ENCODE results near the gene TKT. TPM values are rescaled to one million over a fixed set of nuclear protein-coding genes. Genes with fewer than 3 reads are reported as not detected.

Gene TKT
- total and polyA plus RNA-seq, 2 of the 13 experiments (the other 11 are each of a cell fraction or from before 2014, with no cell fraction given): 150 to 238 TPM

DNA sequence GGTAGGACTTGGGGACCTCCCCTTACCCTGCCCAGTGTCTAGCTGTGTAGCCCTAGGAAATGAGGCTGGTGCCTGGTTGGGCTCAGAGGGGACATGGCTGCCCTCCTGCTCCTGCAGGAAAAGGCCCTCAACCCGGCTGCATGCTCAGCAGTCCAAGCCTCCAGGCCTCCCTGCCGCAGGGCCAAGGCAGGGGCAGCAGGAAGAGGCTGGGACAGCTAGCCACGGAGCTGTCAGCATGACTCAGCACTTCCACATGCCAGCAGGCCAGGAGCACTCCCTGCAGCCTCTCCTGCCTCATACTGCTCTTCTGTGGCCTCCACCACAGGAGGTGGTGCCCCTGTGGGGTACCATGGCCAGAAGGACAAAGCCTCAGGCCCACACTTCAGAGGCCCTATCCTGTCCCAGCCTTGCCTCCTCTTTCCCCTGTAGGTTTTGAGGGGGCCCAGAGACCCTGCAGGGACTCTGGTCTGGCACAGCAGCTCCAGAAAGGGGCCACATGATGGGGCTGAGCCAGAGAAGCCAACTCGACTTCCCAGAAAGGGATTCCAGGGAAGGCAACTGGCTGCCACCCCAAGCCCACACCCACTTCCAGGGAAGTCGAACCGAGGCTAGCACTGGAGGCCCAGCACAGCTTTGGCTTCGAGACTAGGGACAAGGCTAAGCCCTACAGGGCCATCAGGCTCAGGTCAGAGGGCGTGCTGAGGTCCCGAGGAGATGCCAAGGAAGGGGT, 19.5 kb downstream of the TKT start (continued):
- TF ChIP-seq ZGPAT (CRISPR knock-in tag; IDR thresholded peaks at IDR 0.05) (peak; percentile 44; the same call in 1 of the 2 replicates), UBTF (CRISPR knock-in tag; IDR thresholded peaks at IDR 0.05) (peak; percentile 56; the same call in 1 of the 2 replicates), HNRNPL (IDR thresholded peaks at IDR 0.05; ENCODE audit: low read depth, low read length) (peak; percentile 44; the same call in 1 of the 2 replicates), SP2 (CRISPR knock-in tag; IDR thresholded peaks at IDR 0.05) (no peak), PITX1 (CRISPR knock-in tag; IDR thresholded peaks at IDR 0.05) (no peak), TBX2 (CRISPR knock-in tag; IDR thresholded peaks at IDR 0.05; ENCODE audit: borderline replicate concordance) (peak; percentile 21; the same call in 1 of the 2 replicates), KDM2A (CRISPR knock-in tag; IDR thresholded peaks at IDR 0.05; ENCODE audit: borderline replicate concordance, low read depth) (peak; percentile 55; the same call in 1 of the 2 replicates), ATF7-NPFF (CRISPR knock-in tag; IDR thresholded peaks at IDR 0.05; ENCODE audit: low read depth) (no peak), NFE2 (CRISPR knock-in tag; IDR thresholded peaks at IDR 0.05) (peak; percentile 99), ZNF235 (CRISPR knock-in tag; IDR thresholded peaks at IDR 0.05; ENCODE audit: borderline replicate concordance) (no peak), RBM22 (optimal IDR thresholded peaks at IDR 0.05; ENCODE audit: low read length) (peak; percentile 85), SNAPC5 (CRISPR knock-in tag; IDR thresholded peaks at IDR 0.05; ENCODE audit: borderline replicate concordance) (no peak), TCF7 (IDR thresholded peaks at IDR 0.05; ENCODE audit: low read depth) (no peak), FOXM1 (CRISPR knock-in tag; IDR thresholded peaks at IDR 0.05) (no peak), ZNF614 (CRISPR knock-in tag; IDR thresholded peaks at IDR 0.05; ENCODE audit: borderline replicate concordance) (no peak)
- TF ChIP-seq, protein P1, sequence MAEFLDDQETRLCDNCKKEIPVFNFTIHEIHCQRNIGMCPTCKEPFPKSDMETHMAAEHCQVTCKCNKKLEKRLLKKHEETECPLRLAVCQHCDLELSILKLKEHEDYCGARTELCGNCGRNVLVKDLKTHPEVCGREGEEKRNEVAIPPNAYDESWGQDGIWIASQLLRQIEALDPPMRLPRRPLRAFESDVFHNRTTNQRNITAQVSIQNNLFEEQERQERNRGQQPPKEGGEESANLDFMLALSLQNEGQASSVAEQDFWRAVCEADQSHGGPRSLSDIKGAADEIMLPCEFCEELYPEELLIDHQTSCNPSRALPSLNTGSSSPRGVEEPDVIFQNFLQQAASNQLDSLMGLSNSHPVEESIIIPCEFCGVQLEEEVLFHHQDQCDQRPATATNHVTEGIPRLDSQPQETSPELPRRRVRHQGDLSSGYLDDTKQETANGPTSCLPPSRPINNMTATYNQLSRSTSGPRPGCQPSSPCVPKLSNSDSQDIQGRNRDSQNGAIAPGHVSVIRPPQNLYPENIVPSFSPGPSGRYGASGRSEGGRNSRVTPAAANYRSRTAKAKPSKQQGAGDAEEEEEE (CRISPR knock-in tag; IDR thresholded peaks at IDR 0.05; ENCODE audit: borderline replicate concordance): no peak
- TF ChIP-seq, protein P2, sequence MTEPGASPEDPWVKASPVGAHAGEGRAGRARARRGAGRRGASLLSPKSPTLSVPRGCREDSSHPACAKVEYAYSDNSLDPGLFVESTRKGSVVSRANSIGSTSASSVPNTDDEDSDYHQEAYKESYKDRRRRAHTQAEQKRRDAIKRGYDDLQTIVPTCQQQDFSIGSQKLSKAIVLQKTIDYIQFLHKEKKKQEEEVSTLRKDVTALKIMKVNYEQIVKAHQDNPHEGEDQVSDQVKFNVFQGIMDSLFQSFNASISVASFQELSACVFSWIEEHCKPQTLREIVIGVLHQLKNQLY (CRISPR knock-in tag; IDR thresholded peaks at IDR 0.05): 0 out of 2 replicates have a peak, but pooled peaks have one; percentile 22
- TF ChIP-seq, protein P3, sequence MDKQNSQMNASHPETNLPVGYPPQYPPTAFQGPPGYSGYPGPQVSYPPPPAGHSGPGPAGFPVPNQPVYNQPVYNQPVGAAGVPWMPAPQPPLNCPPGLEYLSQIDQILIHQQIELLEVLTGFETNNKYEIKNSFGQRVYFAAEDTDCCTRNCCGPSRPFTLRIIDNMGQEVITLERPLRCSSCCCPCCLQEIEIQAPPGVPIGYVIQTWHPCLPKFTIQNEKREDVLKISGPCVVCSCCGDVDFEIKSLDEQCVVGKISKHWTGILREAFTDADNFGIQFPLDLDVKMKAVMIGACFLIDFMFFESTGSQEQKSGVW (CRISPR knock-in tag; IDR thresholded peaks at IDR 0.05; ENCODE audit: borderline replicate concordance): no peak
- TF ChIP-seq, protein P4, sequence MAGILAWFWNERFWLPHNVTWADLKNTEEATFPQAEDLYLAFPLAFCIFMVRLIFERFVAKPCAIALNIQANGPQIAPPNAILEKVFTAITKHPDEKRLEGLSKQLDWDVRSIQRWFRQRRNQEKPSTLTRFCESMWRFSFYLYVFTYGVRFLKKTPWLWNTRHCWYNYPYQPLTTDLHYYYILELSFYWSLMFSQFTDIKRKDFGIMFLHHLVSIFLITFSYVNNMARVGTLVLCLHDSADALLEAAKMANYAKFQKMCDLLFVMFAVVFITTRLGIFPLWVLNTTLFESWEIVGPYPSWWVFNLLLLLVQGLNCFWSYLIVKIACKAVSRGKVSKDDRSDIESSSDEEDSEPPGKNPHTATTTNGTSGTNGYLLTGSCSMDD (CRISPR knock-in tag; IDR thresholded peaks at IDR 0.05): no peak
